Heart right ventricle (tissue), 16 donors: ENCODE results near the gene PARP16. TPM values are rescaled to one million over a fixed set of nuclear protein-coding genes. Genes with fewer than 3 reads are reported as not detected.
"Not testable (repeated sequence)": the region's sequence is repeated elsewhere in the genome, so short reads cannot be mapped to it uniquely, and the experiment has no call there.

Source experiments
- ATAC-seq, 8 donors: fragments of 200-7000 bp; cut with Tn5 transposase; one replicate each; pipeline ENCODE4 v1.9.1; 2020; ENCODE audit warnings: mild to moderate bottlenecking in 8 of 8, moderate library complexity in 8 of 8, moderate number of reproducible peaks in 1 of 8
- DNase-seq, 2 donors: peaks; one replicate each; pipeline ENCODE4 v3.0.0-alpha.2; 2020
- H3K27ac ChIP-seq, 10 donors: fragments of 200-600 bp; sonication (generic) in 2 of 10; one replicate each; pipeline versions ENCODE4 v1.5.0 to v1.8.0; 2020 to 2022; ENCODE audit warnings: mild to moderate bottlenecking in 3 of 10
- H3K27me3 ChIP-seq, 7 donors: fragments of 200-600 bp; one replicate each; pipeline ENCODE4 v1.8.0; 2021 to 2022; ENCODE audit warnings: mild to moderate bottlenecking in 2 of 7
- H3K36me3 ChIP-seq, 9 donors: fragments of 200-600 bp; sonication (generic) in 1 of 9; one replicate each; pipeline versions ENCODE4 v1.5.0 to v1.8.0; 2020 to 2022; ENCODE audit warnings: mild to moderate bottlenecking in 2 of 9
- H3K4me1 ChIP-seq, 9 donors: fragments of 200-600 bp; sonication (generic) in 1 of 9; one replicate each; pipeline versions ENCODE4 v1.5.0 to v1.8.0; 2020 to 2022; ENCODE audit warnings: mild to moderate bottlenecking in 4 of 9
- H3K4me3 ChIP-seq, 10 donors: fragments of 200-600 bp; sonication (generic) in 2 of 10; one replicate each; pipeline versions ENCODE4 v1.5.0 to v1.8.0; 2020 to 2022; ENCODE audit warnings: mild to moderate bottlenecking in 7 of 10, moderate library complexity in 2 of 10
- H3K9me3 ChIP-seq, 11 donors: fragments of 200-600 bp in 10 of 11; sonication (generic) in 2 of 11; one replicate each; pipeline versions ENCODE4 v1.5.0 to v1.8.0; 2013 to 2022; ENCODE audit warnings: mild to moderate bottlenecking in 2 of 11, control low read depth in 1 of 11, moderate library complexity in 1 of 11
- CTCF ChIP-seq, 9 donors: fragments of 200-600 bp; sonication (generic) in 2 of 9; IDR thresholded peaks; one replicate each; pipeline versions ENCODE4 v1.5.0 to v1.8.0; 2021 to 2022; ENCODE audit warnings: antibody characterized with exemption in 9 of 9, mild to moderate bottlenecking in 5 of 9, moderate library complexity in 1 of 9
- WGBS, 2 donors: extraction: QIAGEN DNeasy Blood & Tissue Kit; methylation state at CpG; one replicate each; pipeline ENCODE4 v1.1.7; 2013; ENCODE audit warnings: inconsistent platforms in 1 of 2; 5-methylcytosine and 5-hydroxymethylcytosine counted together
- intact Hi-C, 10 donors: fragments of 100-400 bp; cut with DNase I; formaldehyde crosslinking; loops; one replicate each; pipeline versions ENCODE4 v1.11.1 to v1.14.2; 2022
- polyA plus RNA-seq, 2 donors: library from polyadenylated mRNA; stranded (reverse); fragments of 200-250 nt; gene quantifications; one replicate each; pipeline ENCODE4 v1.2.3, GENCODE V29; 2013
- total RNA-seq, 10 donors: library from RNA; stranded (reverse); fragmentation: NEBNext Ultra II Directional in 3 of 10; extraction: Animal tissue kit (Norgen Biotek cat#: 25700) in 3 of 10; gene quantifications; one replicate each; pipeline versions ENCODE4 v1.2.1 to v1.2.4, GENCODE V29; 2021 to 2023
- donor health status: Arrhythmogenic right ventricular cardiomyopathy.
- donor health status: ischemic (EF 13 %, LVEDD 7.1; RV severe dilation, severe dysfunction).
- donor health status: healthy with polysubstance abuse.
- donor health status: DM: no; HTN: yes; CAD: no.
- donor health status: DM: no; HTN: no; CAD: no.
- donor health status: ischemic (EF 25% LVEDD 6.9; RV normal size, moderate dysfunction).
- donor health status: ischemic (EF 25% LVEDD 5.7; RV mildly dilated, moderate dysfunction).
- donor health status: healthy.
- donor health status: DM: yes; HTN: yes; CAD: no.
- donor health status: Ischemic cardiomyopathy.
- donor health status: ischemic (EF 35%, LVEDD 5.7; RV mildly dilated, moderate dysfunction).
- donor health status: nonischemic (EF 11% LVEDD 7.7; RV severe dilation, severe dysfunction).
- donor health status: DM: yes; HTN: yes; CAD: no.
- donor health status: PGD.
- donor health status: ischemic (EF 29% LVEDD 5.4; RV normal size, mild dysfunction).
- donor health status: nonischemic (EF 23%, LVEDD 6.1; RV moderate dilation, normal function).

The PARP16 gene
- total and polyA plus RNA-seq, 12 donors = 3.1 to 5.2 (median 4.7) TPM

- H3K4me3 ChIP-seq = no peak overlapping the region
- H3K36me3 ChIP-seq = peaks cover 0 to 12% (median 0%) of the 10 kb centered on the region in 9 donors
- peak in 3 of 8 donors; percentile 38 to 66 (median 51) for ATAC-seq
- H3K9me3 ChIP-seq = no peaks in the 10 kb centered on the region
- WGBS, 2 donors = 64 to 65% methylated on average over 2 of the region's 2 CpGs
- H3K27me3 ChIP-seq = no peaks in the 10 kb centered on the region
- TF ChIP-seq CTCF (IDR thresholded peaks at IDR 0.05) = no peak
- peaks cover 0 to 37% (median 12%) of the 10 kb centered on the region in 9 donors for H3K4me1 ChIP-seq
- no peak overlapping the region for H3K27ac ChIP-seq
- DNase-seq = no peak
- intact Hi-C loops = loop anchor here in 2 of 10 donors (10.0 kb wide), 2 partner anchors 81 to 221 kb away; no protein-coding TSS in a partner anchor
These were observed 11.0 kb downstream of the PARP16 start for GRCh38 chr15:65275728-65276126.

- intact Hi-C loops = loop anchor here in 2 of 10 donors (10.0 kb wide), 2 partner anchors 80 to 220 kb away; no protein-coding TSS in a partner anchor
- Histone ChIP-seq H3K4me3 (no peak overlapping the region), H3K27me3 (no peaks in the 10 kb centered on the region), H3K27ac (no peak overlapping the region), H3K36me3 (peaks cover 0 to 16% (median 0%) of the 10 kb centered on the region in 9 donors), H3K9me3 (no peaks in the 10 kb centered on the region), H3K4me1 (peaks cover 0 to 39% (median 15%) of the 10 kb centered on the region in 9 donors)
- WGBS, 2 donors = 77 to 79% methylated on average over 4 of the region's 4 CpGs
- TF ChIP-seq CTCF (IDR thresholded peaks at IDR 0.05) = no peak
- DNase-seq (no peak), ATAC-seq (peak in 1 of 8 donors; percentile 26)
These were observed 11.5 kb downstream of the PARP16 start for GRCh38 chr15:65275104-65275727.

GRCh38 chr15:65270811-65271545, 15.7 kb downstream of the PARP16 start:
- intact Hi-C loops = loop anchor here in 9 of 10 donors (1.0 to 10.0 kb wide), 7 partner anchors 76 to 216 kb away; partner anchors contain the start of gene CLPX (in 1 of the 9)
- not testable (repeated sequence) for H3K4me3 ChIP-seq, H3K27ac ChIP-seq, H3K27me3 ChIP-seq, H3K9me3 ChIP-seq
- 46 to 47% methylated on average over 15 of the region's 15 CpGs for WGBS, 2 donors
- peaks cover 0 to 35% (median 15%) of the 10 kb centered on the region in 9 donors for H3K4me1 ChIP-seq
- peak; percentile 85 to 93 (median 91) for ATAC-seq
- peak; percentile 57 to 82 (median 68) for TF ChIP-seq CTCF (IDR thresholded peaks at IDR 0.05)
- peaks cover 0 to 32% (median 0%) of the 10 kb centered on the region in 9 donors for H3K36me3 ChIP-seq
- peak; percentile 29 to 63 for DNase-seq

- 97 to 98% methylated on average over 4 of the region's 4 CpGs for WGBS, 2 donors
- no peak for TF ChIP-seq CTCF (IDR thresholded peaks at IDR 0.05)
- DNase-seq (no peak), ATAC-seq (no peak)
- Histone ChIP-seq H3K4me1 (peaks cover 0 to 34% (median 10%) of the 10 kb centered on the region in 9 donors), H3K27me3 (no peaks in the 10 kb centered on the region), H3K27ac (no peak overlapping the region), H3K4me3 (no peak overlapping the region), H3K36me3 (peaks cover 0 to 54% (median 0%) of the 10 kb centered on the region in 9 donors), H3K9me3 (no peaks in the 10 kb centered on the region)
- intact Hi-C loops = loop anchor here in 1 of 10 donors (10.0 kb wide), 1 partner anchor 234 kb away; no protein-coding TSS in a partner anchor
These were observed 18.3 kb downstream of the PARP16 start for GRCh38 chr15:65268411-65268810.
